Cardiac muscle cell (in vitro differentiated cells and primary cell): ENCODE results near the gene GRK5. TPM values are rescaled to one million over a fixed set of nuclear protein-coding genes. Genes with fewer than 3 reads are reported as not detected.

Source experiments
- DNase-seq, 2 donors: peaks; one replicate each; pipeline versions ENCODE4 v3.0.0 to v3.0.0-alpha.2; 2010 to 2017; ENCODE audit warnings: low read depth in 1 of 2, low spot score in 1 of 2
- H3K27ac ChIP-seq: fragments of 200-600 bp; sonication (generic); 2 replicates; pipeline ENCODE4 v1.5.1; 2016
- H3K27me3 ChIP-seq: fragments of 200-600 bp; sonication (generic); 2 replicates; pipeline ENCODE4 v1.6.0; 2016; ENCODE audit warnings: control low read depth
- H3K36me3 ChIP-seq: fragments of 200-600 bp; sonication (generic); 2 replicates; pipeline ENCODE4 v1.5.1; 2016; ENCODE audit warnings: control low read depth
- H3K4me1 ChIP-seq: fragments of 200-600 bp; sonication (generic); 2 replicates; pipeline ENCODE4 v1.8.1; 2017; ENCODE audit warnings: low read depth, mild to moderate bottlenecking, mixed run types
- H3K4me3 ChIP-seq: fragments of 200-600 bp; sonication (generic); 2 replicates; pipeline ENCODE4 v1.5.1; 2016; ENCODE audit warnings: mild to moderate bottlenecking
- H3K9me3 ChIP-seq: fragments of 200-600 bp; sonication (generic); 2 replicates; pipeline ENCODE4 v1.5.1; 2017; ENCODE audit warnings: low read depth, mild to moderate bottlenecking, control low read depth
- CTCF ChIP-seq: IDR thresholded peaks from 2 replicates; pipeline ENCODE4 v1.5.1; 2012; ENCODE audit warnings: low read depth, mild to moderate bottlenecking, low read length
- polyA plus RNA-seq: library from polyadenylated mRNA; unstranded; fragments of >200 nt; fragmentation: Nextera tagmentation; extraction: Ambion mirVana; gene quantifications from 2 replicates; pipeline ENCODE4 v1.2.1, GENCODE V29; 2016
- total RNA-seq: library from RNA; depleted of rRNA; stranded (reverse); fragments of >200 nt; gene quantifications from 2 replicates; pipeline ENCODE4 v1.2.3, GENCODE V29; 2016

The GRK5 gene
- total and polyA plus RNA-seq, 2 experiments from 2014 or later: 3.5 to 18.3 TPM

GRCh38 chr10:119279441-119279840 lies 72.1 kb downstream of the GRK5 start:
- Histone ChIP-seq H3K36me3 (no peaks in the 10 kb centered on the region), H3K4me1 (peaks cover 6% of the 10 kb centered on the region), H3K27ac (no peak overlapping the region), H3K9me3 (no peaks in the 10 kb centered on the region), H3K27me3 (no peaks in the 10 kb centered on the region), H3K4me3 (no peak overlapping the region)
- TF ChIP-seq CTCF: no peak
- no peak for DNase-seq

DNA sequence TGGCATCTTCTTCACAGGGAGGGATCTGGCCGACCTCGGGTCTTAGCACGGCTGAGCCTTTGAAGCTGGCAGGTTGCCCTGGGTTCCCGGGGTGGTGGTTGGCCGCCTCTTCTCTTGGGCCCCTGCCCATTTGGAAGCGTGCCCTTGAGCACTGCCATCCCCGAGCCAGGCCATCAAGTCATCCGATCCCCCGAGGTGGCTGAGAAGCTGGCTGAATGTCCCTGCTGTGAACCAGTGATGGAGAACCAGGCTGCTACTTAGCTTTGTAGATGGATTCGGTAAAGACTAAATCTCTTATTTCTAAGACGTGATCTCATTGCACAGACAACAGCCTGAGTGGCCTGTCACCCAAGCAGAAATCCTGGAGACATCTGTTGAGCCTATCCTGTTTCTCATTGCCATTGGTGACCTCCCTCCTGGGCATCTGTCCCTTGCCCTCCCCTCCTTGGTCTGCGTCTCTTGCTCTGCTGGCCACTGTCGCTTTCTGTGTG lies 74.3 kb downstream of the GRK5 start:
- no peaks in the 10 kb centered on the region for H3K36me3 ChIP-seq
- no peak for TF ChIP-seq CTCF
- no peaks in the 10 kb centered on the region for H3K9me3 ChIP-seq
- H3K4me1 ChIP-seq: no peaks in the 10 kb centered on the region
- no peak overlapping the region for H3K27ac ChIP-seq
- DNase-seq: peak in 1 of 2 donors; percentile 49
- H3K27me3 ChIP-seq: no peaks in the 10 kb centered on the region
- no peak overlapping the region for H3K4me3 ChIP-seq

- Histone ChIP-seq H3K27ac (no peak overlapping the region), H3K4me3 (no peak overlapping the region)
- no peak for TF ChIP-seq CTCF
These were observed 75.1 kb downstream of the GRK5 start for GRCh38 chr10:119282446-119282845.

GRCh38 chr10:119283387-119283786 lies 76.0 kb downstream of the GRK5 start:
- H3K36me3 ChIP-seq: no peaks in the 10 kb centered on the region
- no peaks in the 10 kb centered on the region for H3K27me3 ChIP-seq
- peaks cover under 1% of the 10 kb centered on the region for H3K4me1 ChIP-seq
- H3K4me3 ChIP-seq: no peak overlapping the region
- H3K9me3 ChIP-seq: no peaks in the 10 kb centered on the region
- no peak for DNase-seq
- no peak for TF ChIP-seq CTCF
- no peak overlapping the region for H3K27ac ChIP-seq

More at GRCh38 chr10:119282446-119282845, 75.1 kb downstream of the GRK5 start:
- Histone ChIP-seq H3K9me3 (no peaks in the 10 kb centered on the region), H3K27me3 (no peaks in the 10 kb centered on the region), H3K36me3 (no peaks in the 10 kb centered on the region), H3K4me1 (no peaks in the 10 kb centered on the region)
- no peak for DNase-seq

DNA sequence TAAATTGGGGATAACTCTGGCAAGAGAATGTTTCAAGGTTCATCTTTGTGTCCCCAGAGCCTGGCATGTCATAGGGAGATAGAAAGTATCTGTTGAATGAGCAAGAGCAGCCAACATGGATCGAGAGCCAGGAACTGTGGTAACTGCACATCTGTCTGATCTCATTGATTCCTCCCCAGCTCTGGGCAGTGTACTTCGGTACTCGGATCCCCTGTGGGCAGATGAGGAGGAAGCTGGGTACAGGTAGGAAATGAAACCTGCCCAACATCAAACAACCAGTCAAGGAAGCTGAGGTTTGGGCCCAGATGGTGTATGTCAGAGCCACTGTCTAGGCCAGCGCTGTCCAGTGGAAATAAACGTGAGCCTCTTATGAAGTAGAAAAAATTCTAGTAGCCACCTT lies 76.4 kb downstream of the GRK5 start:
- no peaks in the 10 kb centered on the region for H3K27me3 ChIP-seq
- TF ChIP-seq CTCF: no peak
- no peak overlapping the region for H3K27ac ChIP-seq
- no peak overlapping the region for H3K4me3 ChIP-seq
- no peaks in the 10 kb centered on the region for H3K9me3 ChIP-seq
- H3K4me1 ChIP-seq: peaks cover 5% of the 10 kb centered on the region
- DNase-seq: no peak
- no peaks in the 10 kb centered on the region for H3K36me3 ChIP-seq
